HG03108 (cell line): ENCODE results near the gene CHRM4.

Experiments
- ATAC-seq: cut with Tn5 transposase; IDR thresholded peaks from one replicate; pipeline ENCODE4 v1.9.1; 2021; ENCODE audit warnings: moderate library complexity; ENCODE audit not compliant: unreplicated experiment

The CHRM4 gene

DNA sequence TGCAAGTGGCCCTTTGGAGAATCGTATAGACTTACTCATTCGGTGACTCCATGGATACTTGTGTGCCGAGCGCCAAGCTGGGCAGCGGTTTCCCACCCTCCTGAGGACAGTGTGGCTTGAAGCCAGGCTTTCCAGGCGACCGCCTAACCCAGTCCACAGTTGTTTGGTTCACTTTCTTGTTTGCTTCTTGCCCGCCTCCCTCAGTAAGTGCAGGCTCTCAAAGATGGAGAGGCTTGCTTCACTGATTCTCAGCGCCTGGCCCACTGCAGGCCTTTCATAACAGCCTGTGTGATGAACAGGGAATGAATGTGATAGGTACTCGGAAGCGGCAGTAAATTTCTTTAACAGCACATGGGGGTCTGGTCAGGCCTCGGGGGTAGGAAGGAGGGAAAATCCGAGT, 21.3 kb downstream of the CHRM4 start:
- ATAC-seq = no peak

DNA sequence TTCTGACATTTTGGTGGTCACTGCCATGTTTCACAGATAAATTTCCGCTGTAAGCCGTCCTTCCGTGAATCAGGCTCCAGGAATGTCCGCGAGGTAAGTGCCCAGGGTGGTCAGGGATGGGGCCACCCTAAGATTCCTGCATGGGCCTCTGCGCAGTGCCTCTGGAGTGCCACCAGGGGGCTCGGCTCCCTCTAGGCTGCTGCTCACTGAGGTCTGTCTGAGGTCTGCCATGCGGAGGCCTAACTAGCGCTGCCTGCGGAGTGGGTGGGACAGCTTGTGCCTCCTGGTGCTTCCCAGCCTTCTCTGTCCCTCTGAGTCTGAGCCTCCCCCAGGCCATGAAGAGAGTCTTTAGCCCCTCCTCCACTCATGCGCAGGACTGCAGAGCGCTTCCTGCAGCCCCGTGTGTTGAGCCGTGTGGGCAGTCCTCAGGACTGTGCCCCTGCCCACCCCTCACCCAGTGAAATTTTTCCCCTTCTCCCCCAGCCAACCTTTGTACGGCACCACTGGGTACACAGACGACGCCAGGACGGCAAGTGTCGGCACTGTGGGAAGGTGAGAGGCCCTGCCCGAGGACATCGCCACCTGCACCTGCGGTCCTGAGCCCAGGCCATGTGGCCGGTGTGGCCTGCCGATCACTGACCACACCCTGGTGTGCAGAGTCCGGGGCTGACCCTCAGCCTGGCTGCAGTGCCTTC, 22.0 kb downstream of the CHRM4 start:
- no peak for ATAC-seq

DNA sequence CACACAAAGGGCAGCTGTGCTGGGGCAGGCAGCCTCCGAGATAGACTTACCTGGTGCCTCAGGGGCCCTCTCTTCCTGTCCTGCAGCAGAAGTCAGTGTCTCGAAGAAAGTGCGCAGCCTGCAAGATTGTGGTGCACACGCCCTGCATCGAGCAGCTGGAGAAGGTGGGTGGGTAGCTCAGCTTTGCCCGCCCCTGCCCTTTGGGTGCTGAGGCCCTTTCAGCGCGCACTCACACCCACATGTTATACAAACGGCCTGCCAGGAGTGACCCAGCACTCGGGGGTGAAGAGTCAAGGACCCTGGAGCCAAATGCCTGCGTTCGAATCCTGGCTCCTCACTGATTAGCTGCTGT, 23.7 kb downstream of the CHRM4 start:
- no peak for ATAC-seq

DNA sequence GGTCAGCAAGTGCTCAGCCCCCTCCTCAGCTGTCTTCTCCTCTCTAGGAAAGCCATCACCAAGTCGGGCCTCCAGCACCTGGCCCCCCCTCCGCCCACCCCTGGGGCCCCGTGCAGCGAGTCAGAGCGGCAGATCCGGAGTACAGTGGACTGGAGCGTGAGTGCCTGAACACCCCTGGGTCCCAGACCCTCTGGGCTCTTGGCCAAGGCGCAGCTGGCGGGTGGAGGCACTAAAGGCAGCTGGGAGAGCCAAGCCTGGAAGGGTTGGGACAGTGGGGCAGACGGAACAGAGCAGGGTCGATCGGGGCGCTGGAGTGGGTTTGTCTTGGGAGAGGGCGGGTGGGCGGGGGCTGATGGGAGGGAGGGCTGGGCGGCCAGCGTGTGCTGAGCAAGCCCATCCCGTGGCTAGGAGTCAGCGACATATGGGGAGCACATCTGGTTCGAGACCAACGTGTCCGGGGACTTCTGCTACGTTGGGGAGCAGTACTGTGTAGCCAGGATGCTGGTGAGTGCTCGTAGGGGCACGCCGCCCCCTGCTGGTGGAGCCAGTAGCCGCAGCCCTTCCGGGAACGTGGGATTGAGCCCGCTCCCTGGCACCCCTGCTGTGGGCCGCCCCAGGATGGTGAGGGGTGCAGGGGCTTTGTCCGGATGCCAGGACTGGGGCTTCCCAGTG, 24.2 kb downstream of the CHRM4 start:
- peak; percentile 63 for ATAC-seq

DNA sequence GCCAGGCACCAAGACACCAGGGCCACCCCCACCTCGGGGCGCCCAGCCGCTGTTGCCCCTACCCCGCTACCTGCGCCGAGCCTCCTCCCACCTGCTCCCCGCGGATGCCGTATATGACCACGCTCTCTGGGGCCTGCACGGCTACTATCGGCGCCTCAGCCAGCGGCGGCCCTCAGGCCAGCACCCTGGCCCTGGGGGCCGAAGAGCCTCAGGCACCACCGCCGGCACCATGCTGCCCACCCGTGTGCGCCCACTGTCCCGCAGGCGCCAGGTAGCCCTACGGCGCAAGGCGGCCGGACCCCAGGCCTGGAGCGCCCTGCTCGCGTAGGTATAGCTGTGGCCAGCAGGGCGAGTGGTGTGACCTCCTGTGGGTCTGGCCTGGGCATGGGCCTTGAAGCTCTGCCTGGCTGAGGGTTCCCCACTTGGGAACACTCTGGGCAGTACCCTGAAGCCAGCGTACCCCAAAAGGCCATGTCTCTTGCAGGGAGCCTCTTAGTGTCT, 24.9 kb downstream of the CHRM4 start:
- no peak for ATAC-seq

DNA sequence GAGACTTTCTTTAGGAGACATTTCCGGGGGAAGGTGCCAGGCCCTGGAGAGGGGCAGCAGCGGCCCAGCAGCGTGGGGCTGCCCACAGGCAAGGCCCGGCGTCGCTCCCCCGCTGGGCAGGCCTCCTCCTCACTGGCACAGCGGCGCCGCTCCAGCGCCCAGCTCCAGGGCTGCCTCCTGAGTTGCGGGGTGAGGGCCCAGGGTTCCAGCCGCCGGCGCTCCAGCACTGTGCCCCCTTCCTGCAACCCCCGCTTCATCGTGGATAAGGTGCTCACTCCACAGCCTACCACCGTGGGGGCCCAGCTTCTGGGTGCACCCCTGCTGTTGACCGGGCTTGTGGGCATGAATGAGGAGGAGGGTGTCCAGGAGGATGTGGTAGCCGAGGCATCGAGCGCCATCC, 25.3 kb downstream of the CHRM4 start:
- ATAC-seq = no peak

DNA sequence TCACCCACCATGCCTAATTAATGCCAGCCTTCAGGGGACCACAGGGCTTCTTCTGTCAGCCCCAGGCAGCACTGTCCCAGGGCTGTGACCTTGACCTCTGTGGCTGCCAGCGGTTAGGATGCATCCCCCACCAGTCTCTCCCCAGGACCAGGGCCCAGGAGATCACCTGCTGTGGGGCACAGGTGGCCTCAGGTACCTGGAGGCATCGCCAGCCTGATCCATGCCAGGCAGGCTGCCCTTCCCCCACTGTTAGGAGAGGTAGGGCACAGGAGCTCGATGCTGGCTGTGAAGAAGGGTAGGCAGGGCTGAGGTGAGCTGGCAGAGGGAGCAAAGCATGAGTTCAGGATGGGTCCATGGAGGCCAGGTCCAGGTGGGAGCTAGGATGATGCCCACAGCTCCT, 26.8 kb downstream of the CHRM4 start:
- no peak for ATAC-seq

DNA sequence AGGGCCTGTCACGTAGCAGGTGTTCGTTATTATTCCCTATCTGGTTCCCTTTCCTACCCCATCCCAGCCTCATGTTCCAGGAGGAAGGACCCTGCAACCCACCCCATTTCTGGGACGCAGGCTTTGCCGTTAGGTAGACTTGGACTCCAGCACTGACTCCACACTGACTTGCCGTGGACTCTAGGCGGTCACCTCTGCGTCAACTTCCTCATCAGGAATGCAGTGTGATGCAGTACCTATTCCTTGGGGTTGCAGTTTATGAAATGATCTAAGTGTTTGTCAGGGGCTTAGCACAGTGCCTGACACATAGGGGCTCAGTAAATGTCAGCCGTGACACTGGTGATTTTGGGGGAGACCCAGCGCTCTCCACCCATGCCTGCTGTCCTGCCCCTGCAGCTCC, 27.5 kb downstream of the CHRM4 start:
- ATAC-seq = no peak

DNA sequence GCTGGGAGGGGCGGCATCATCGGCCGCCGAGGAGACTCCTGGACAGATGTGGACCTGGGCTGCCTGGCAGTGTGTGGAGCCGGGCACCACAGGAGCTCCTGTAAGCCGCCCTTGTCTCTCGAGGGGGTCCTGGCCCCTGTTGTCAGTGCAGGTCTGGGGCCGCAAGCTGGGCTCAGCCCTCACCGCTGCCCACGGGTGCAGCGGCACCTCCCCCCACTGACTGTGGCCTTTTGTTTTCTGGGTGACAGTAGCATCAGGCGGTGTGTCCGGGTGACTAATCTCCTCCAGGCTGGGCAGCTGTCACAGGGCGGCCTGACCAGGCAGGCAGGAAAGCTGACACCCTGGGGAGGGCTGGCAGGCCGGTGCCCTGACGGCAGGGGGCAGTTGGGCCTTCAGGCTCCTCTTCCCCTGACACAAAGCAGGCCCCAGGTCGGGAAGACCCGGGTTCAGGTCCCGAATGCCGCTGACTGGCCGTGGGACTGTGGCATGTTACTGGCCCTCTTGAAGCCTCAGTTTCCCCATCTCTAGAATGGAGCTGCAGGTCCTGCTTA, 28.0 kb downstream of the CHRM4 start:
- ATAC-seq = no peak

DNA sequence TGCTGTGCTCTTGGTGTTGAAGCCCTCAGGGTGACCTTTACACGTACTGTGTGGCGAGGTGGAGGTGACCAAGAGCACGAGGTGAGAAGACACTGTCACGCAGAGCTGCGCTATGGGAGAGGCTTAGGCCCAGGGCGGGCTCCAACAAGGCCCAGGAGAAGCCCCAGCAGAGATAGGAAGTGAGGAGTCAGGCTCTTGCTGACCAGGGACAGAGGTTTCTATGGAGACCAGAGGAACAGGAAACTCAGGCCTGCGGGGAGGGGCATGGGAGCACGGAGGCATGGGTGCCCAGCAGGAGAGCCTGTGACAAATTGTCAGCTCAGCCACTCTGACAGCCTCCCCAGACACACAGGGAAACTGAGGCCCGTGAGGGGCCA, 28.6 kb downstream of the CHRM4 start:
- no peak for ATAC-seq

DNA sequence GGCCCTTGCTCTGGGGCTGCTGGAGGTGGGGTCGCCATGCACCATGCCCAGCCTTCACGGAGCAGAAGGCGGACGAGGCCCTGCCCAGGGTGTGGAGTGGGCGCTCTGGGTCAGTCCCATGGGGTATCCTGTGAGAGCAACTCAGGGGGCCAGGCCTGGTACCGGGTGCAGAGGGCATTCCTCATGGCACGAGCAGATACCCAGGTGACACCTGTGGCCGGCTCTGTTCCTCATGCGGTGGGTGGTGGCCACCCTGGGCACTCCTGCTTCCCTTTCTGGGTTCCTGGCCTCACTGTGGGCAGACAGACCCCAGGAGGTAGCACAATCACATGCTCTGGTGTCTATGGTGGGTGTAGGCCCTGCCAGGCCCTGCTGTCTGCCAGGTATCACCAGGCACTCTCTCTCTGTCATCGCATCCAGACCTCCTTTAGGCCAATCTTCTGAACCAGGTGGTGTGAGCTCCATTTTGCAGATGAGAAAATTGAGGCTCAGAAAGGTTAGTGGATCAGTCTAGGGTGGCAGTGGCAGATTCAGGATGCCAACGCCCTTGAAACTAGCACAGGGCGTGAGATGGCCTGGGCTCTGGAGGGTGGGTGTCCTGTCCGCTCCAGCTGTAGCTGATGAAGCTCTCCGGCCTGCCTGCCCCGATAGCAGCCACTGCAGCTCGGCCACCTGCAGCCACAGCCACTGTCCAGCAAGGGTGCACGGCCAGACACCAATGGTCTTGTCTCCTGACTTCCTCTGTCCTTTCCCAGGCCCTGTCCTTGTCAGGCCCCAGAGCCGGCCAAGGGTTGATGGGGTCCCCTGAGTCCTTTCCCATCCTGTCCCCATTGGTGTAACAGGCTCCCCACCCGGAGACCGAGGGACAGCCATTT, 29.2 kb downstream of the CHRM4 start:
- ATAC-seq = no peak

DNA sequence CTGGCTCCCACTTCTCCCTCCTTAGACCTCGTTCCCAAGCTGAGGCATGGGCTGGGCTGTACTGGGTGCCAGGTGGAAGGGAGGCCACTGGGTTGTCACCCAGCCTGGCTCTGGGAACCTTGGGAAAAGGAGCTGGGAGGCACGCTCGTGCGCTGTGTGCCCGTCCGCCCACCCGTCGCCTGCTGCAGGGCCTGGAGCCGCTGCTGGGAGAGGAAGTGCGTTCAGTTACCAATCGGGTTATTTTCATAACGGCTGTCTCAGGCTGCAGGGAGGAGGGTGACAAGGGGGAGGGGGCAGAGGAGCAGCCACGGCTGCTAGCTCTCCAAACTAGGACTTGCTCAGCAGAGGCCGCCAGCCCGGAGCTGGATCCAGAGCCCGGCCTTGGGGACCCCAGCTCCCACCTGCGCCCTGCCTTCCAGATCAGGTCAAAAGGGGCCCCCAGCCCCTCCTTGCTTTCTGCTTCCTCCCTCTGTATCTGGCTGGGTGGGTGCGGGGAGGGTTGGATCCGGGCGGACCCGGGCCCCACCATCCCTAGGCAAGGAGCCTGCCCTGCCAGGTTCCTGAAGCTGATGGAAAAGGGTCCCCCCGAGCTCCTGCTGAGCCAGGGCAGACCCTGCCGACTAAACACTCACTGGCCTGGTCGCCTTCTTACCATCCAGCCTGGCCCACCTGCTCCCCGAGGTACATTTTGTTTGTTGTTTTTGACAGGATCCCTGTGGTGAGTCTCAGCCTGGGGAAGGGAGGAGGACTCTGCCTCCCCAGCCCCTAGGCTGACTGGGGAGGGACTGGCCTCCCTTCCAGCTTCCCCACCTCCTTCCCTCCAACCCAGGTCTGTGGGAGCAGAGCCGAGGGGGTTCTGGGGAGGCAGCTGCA, 30.1 kb downstream of the CHRM4 start:
- ATAC-seq = peak; percentile 92

DNA sequence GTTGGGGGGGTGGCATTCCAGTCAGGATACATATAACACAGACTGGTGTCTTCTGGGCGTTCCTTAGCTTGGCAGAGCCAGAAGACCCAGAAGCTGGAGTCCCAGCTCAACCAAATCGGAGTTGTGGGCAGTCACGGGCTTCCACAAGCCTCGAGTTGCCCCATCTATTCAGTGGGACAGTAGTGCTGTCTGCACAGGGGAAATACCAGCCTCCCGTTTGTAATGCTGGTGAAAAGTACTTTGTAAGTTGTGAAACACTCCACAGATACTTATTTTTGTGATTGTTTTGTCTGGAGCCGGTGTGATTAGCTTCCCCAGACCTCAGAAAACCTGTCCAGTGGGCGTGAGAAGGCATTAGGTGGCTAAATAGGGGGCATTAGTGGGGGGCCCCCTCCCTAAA, 30.7 kb downstream of the CHRM4 start:
- peak; percentile 19 for ATAC-seq

DNA sequence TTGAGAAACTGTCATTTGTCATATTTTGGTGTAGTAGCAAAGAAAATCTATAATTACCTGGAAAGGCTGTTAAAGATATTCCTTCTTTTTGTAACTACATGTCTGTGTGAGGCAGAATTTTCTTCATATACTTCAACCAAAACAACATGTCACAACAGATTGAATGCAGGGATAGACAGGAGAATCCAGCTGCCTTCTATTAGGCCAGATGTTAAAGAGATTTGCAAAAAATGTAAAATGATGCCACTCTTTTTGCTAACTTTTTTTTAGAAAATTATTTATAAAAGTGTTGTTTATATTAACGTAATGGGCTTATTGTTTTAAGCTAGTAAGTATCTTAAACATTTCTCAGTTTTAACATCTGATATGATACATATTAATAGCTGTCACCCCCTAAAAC, 31.6 kb downstream of the CHRM4 start:
- no peak for ATAC-seq

DNA sequence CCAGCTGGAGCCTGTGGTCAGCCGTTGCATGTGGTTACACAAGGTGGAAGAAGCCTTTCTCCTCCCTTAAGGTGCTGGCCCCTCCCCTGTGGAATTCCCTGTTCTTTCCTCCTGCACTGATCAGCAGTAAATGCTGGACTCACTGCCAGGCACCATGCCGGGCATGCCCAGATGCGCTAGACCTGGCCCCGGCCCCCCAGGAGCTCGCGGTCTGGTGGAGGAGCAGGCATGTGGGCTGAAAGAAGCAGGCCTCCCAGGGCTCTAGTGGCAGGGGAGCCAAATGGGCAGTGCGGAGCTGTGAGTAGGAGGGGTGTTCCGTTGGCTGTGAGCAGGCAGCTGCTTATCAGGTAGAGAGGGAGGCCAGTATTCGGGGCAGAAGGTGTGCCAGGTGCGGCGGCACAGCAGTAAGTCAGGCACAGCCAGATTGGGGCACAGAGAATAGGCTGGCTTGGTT, 34.1 kb downstream of the CHRM4 start:
- ATAC-seq = no peak

DNA sequence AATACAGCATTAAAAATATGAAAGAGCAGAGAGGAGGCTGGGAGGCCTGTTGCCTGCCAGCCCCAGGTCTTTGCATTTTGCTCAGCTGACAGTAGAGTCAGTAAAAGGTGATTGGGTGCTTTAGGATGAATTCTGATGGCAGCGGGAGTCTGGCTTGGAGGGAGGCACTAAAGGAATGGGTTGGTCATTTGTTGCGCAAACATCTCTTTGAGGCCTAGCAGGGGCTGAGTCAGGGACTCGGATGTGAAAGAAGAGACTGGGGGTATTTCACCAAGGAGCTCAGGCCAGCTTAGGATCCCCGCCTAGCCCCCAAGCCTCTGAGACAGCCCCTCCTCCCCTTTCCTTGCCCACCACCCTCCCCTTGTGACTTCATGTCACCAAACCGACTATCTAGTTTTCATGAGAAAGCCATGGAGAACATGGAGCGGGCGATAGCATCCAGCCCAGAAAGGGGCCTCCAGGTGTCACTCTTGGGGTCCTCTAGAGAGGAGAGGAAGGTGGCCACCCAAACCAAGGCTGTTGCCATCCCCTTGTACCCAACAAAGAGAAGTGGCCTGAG, 34.6 kb downstream of the CHRM4 start:
- ATAC-seq = no peak

DNA sequence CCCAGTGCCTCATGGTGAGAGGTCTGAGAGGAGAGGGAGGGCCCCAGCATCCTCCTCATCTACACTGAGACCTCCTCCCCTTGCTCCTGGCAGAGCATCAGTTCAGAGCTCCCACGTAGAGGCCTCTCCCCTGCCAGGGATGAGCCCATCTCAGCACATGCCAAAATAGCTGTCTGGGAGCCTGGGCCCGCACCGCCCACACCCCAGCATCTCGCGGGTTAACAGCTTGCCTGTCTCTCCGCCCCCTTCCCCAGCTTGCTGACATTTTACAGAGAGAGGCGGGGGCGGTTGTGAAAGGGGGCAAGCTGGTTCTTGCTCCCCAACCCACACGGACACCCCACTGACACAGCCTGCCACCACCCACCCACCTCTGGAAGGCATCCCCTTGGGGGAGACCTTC, 37.9 kb downstream of the CHRM4 start:
- no peak for ATAC-seq

DNA sequence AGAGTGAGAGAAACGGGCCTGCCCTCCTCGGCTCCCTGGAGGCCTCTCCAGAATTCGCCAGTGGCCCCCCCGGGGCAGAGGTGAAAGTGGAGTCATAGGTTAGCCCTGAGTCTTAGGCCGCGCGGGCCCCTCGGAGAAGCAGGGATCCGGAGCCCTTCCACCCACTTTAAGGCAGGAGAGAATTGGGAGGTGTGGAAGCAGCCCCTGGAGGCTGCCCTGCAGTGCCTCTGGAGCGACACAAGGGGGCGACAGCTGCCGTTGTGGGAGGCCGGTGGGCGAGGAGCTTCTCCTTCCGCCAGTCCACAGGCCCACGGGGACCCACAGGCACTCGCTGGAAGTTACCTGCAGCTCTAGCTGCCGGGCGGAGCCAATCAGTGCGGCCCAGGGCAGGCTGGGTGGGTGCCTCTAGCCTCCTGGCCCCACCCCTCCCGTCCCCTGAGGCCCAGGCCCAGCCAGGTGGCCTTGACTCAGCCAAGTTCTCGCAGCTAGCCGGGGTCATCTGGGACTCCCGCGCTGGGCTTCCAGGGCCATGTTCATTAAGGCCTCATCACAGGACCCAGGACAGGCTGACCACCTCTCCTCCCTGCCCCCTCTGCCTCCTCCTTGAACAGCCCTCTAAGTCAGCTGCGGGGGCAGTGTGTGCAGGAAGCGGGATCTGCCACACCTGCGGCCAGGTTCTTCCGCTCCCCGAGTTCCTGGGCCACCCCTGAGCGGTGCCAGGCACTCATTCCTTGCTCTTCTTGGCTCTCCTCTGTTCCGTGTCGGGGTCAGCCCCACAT, 39.3 kb downstream of the CHRM4 start:
- ATAC-seq = no peak

DNA sequence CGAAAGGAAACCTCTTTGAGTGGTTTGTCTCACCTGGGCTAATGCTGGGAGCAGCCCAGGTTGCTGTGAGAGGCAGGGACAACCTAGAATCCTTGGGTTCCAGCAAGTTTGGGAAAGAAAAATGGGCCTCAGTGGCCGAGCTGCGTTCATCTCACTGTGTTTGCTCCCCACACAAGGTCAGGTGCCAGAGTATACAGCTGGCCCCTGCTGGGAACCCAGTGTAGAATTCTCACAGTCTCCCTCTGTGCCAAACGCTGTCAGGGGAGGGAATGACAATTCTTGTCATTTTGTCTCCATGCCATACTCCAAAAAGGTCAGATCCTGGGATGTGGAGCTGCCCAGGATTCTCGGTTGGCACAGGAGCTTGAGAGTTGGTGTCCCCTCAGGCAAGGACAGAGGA, 40.0 kb downstream of the CHRM4 start:
- no peak for ATAC-seq
